HepG2 (cell line): ENCODE results near the gene HDAC5. TPM values are rescaled to one million over a fixed set of nuclear protein-coding genes. Genes with fewer than 3 reads are reported as not detected.

Experiments
- DPF2 ChIP-seq: sonication (generic); formaldehyde crosslinking; IDR thresholded peaks from 2 replicates; pipeline ENCODE4 v1.4.0; 2020; ENCODE audit warnings: mild to moderate bottlenecking, low read depth, missing genetic modification reagents, borderline replicate concordance
- E2F2 ChIP-seq: sonication (generic); formaldehyde crosslinking; IDR thresholded peaks from 2 replicates; pipeline ENCODE4 v1.4.0; 2020; ENCODE audit warnings: missing genetic modification reagents, borderline replicate concordance
- EEA1 ChIP-seq: sonication (generic); formaldehyde crosslinking; IDR thresholded peaks from 2 replicates; pipeline ENCODE4 v1.5.1; 2020; ENCODE audit warnings: mild to moderate bottlenecking, missing genetic modification reagents, borderline replicate concordance
- HNRNPLL ChIP-seq: fragments of 200-400 bp; formaldehyde crosslinking; IDR thresholded peaks from 2 replicates; pipeline ENCODE4 v1.6.1; 2017; ENCODE audit warnings: mild to moderate bottlenecking, low read depth, low read length; ENCODE audit not compliant: poor library complexity, severe bottlenecking
- MBD4 ChIP-seq: IDR thresholded peaks from 2 replicates; pipeline ENCODE4 v1.6.1; 2012; ENCODE audit warnings: low read length, inconsistent platforms, borderline replicate concordance
- MBNL3 ChIP-seq: fragments of 250-450 bp; sonication (Bioruptor Pico); conservative IDR thresholded peaks from 2 replicates; pipeline ENCODE4 v1.8.0; 2022; ENCODE audit warnings: mild to moderate bottlenecking, inconsistent platforms
- RARA ChIP-seq: IDR thresholded peaks from 2 replicates; pipeline ENCODE4 v1.6.1; 2016; ENCODE audit warnings: missing genetic modification reagents, missing compliant biosample characterization
- REXO4 ChIP-seq: sonication (generic); formaldehyde crosslinking; IDR thresholded peaks from 2 replicates; pipeline ENCODE4 v1.8.0; 2022; ENCODE audit warnings: missing genetic modification reagents, mild to moderate bottlenecking, borderline replicate concordance
- RFX3 ChIP-seq: IDR thresholded peaks from 2 replicates; pipeline ENCODE4 v1.6.1; 2016; ENCODE audit warnings: missing biosample characterization, missing genetic modification reagents
- TBL1XR1 ChIP-seq: fragments of 150-350 bp; IDR thresholded peaks from 2 replicates; pipeline ENCODE4 v1.6.1; 2014; ENCODE audit warnings: borderline replicate concordance, low read length; ENCODE audit not compliant: partially characterized antibody
- ZKSCAN8 ChIP-seq: IDR thresholded peaks from 2 replicates; pipeline ENCODE4 v1.6.1; 2016; ENCODE audit warnings: borderline replicate concordance, missing genetic modification reagents, missing compliant biosample characterization
- ZNF703 ChIP-seq: sonication (generic); formaldehyde crosslinking; IDR thresholded peaks from 2 replicates; pipeline ENCODE4 v1.5.1; 2020; ENCODE audit warnings: missing genetic modification reagents, mild to moderate bottlenecking, moderate library complexity, borderline replicate concordance
- ZUFSP ChIP-seq: sonication (generic); formaldehyde crosslinking; IDR thresholded peaks from 2 replicates; pipeline ENCODE4 v1.9.0; 2021; ENCODE audit warnings: missing genetic modification reagents, mild to moderate bottlenecking, borderline replicate concordance
- polyA plus RNA-seq, 8 experiments: library from polyadenylated mRNA; depleted of rRNA in 3 of 8; stranded (reverse) in 7 of 8; unstranded in 1 of 8; fragments of >200 nt; fragmentation: Illumina TruSeq in 4 of 8; extraction: Trizol in 4 of 8; gene quantifications; 2 replicates each; pipeline versions ENCODE4 v1.2.1 to v1.2.3, GENCODE V29; 2011 to 2016; ENCODE audit warnings: low read depth in 4 of 8, missing spikeins in 1 of 8, mixed read lengths in 1 of 8; ENCODE audit not compliant: insufficient read depth in 1 of 8
- total RNA-seq, 5 experiments: library from RNA; depleted of rRNA; stranded (reverse); fragments of >200 nt; fragmentation: Illumina TruSeq; extraction: Trizol; gene quantifications; 2 replicates each; pipeline ENCODE4 v1.2.3, GENCODE V29; 2016; ENCODE audit warnings: low read depth in 1 of 5
- TF ChIP-seq, protein P1 (sequence below): sonication (generic); formaldehyde crosslinking; IDR thresholded peaks from 2 replicates; pipeline ENCODE4 v1.9.0; 2021; ENCODE audit warnings: missing genetic modification reagents, borderline replicate concordance
- TF ChIP-seq, protein P2 (sequence below): sonication (generic); formaldehyde crosslinking; IDR thresholded peaks from 2 replicates; pipeline ENCODE4 v1.5.0; 2020; ENCODE audit warnings: mild to moderate bottlenecking, missing genetic modification reagents
- TF ChIP-seq, protein P3 (sequence below): sonication (generic); formaldehyde crosslinking; IDR thresholded peaks from 2 replicates; pipeline ENCODE4 v1.8.1; 2023; ENCODE audit warnings: missing genetic modification reagents, mild to moderate bottlenecking, borderline replicate concordance
- TF ChIP-seq, protein P4 (sequence below): sonication (generic); formaldehyde crosslinking; IDR thresholded peaks from 2 replicates; pipeline ENCODE4 v1.4.0; 2020; ENCODE audit warnings: mild to moderate bottlenecking, missing genetic modification reagents
- TF ChIP-seq, protein P5 (sequence below): IDR thresholded peaks from 2 replicates; pipeline ENCODE4 v1.6.1; 2016; ENCODE audit warnings: mild to moderate bottlenecking, missing biosample characterization, missing genetic modification reagents

The HDAC5 gene
- total and polyA plus RNA-seq, 2 of the 13 experiments (the other 11 are each of a cell fraction or from before 2014, with no cell fraction given) = 46.4 to 85.4 TPM

GRCh38 chr17:44076716-44077594, 46.5 kb downstream of the HDAC5 start (continued):
- TF ChIP-seq, protein P1, sequence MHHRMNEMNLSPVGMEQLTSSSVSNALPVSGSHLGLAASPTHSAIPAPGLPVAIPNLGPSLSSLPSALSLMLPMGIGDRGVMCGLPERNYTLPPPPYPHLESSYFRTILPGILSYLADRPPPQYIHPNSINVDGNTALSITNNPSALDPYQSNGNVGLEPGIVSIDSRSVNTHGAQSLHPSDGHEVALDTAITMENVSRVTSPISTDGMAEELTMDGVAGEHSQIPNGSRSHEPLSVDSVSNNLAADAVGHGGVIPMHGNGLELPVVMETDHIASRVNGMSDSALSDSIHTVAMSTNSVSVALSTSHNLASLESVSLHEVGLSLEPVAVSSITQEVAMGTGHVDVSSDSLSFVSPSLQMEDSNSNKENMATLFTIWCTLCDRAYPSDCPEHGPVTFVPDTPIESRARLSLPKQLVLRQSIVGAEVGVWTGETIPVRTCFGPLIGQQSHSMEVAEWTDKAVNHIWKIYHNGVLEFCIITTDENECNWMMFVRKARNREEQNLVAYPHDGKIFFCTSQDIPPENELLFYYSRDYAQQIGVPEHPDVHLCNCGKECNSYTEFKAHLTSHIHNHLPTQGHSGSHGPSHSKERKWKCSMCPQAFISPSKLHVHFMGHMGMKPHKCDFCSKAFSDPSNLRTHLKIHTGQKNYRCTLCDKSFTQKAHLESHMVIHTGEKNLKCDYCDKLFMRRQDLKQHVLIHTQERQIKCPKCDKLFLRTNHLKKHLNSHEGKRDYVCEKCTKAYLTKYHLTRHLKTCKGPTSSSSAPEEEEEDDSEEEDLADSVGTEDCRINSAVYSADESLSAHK (CRISPR knock-in tag) = no peak
- TF ChIP-seq MBD4 (no peak), RARA (CRISPR knock-in tag) (no peak), E2F2 (no peak), DPF2 (no peak), EEA1 (CRISPR knock-in tag) (no peak), ZNF703 (CRISPR knock-in tag) (no peak), ZUFSP (CRISPR knock-in tag) (no peak), RFX3 (CRISPR knock-in tag) (no peak), MBNL3 (no peak), TBL1XR1 (no peak), HNRNPLL (no peak), REXO4 (CRISPR knock-in tag) (no peak), ZKSCAN8 (no peak)
- TF ChIP-seq, protein P2, sequence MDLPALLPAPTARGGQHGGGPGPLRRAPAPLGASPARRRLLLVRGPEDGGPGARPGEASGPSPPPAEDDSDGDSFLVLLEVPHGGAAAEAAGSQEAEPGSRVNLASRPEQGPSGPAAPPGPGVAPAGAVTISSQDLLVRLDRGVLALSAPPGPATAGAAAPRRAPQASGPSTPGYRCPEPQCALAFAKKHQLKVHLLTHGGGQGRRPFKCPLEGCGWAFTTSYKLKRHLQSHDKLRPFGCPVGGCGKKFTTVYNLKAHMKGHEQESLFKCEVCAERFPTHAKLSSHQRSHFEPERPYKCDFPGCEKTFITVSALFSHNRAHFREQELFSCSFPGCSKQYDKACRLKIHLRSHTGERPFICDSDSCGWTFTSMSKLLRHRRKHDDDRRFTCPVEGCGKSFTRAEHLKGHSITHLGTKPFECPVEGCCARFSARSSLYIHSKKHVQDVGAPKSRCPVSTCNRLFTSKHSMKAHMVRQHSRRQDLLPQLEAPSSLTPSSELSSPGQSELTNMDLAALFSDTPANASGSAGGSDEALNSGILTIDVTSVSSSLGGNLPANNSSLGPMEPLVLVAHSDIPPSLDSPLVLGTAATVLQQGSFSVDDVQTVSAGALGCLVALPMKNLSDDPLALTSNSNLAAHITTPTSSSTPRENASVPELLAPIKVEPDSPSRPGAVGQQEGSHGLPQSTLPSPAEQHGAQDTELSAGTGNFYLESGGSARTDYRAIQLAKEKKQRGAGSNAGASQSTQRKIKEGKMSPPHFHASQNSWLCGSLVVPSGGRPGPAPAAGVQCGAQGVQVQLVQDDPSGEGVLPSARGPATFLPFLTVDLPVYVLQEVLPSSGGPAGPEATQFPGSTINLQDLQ (CRISPR knock-in tag) = no peak
- TF ChIP-seq, protein P3, sequence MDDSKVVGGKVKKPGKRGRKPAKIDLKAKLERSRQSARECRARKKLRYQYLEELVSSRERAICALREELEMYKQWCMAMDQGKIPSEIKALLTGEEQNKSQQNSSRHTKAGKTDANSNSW (CRISPR knock-in tag) = no peak
- TF ChIP-seq, protein P4, sequence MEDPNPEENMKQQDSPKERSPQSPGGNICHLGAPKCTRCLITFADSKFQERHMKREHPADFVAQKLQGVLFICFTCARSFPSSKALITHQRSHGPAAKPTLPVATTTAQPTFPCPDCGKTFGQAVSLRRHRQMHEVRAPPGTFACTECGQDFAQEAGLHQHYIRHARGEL (CRISPR knock-in tag) = no peak
- TF ChIP-seq, protein P5, sequence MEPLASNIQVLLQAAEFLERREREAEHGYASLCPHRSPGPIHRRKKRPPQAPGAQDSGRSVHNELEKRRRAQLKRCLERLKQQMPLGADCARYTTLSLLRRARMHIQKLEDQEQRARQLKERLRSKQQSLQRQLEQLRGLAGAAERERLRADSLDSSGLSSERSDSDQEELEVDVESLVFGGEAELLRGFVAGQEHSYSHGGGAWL (CRISPR knock-in tag) = no peak
